IPS-NIHi7 (cell line): ENCODE results near the gene EML4.
"Not testable (repeated sequence)": the region's sequence is repeated elsewhere in the genome, so short reads cannot be mapped to it uniquely, and the experiment has no call there.

Experiments used
- DNase-seq: peaks from one replicate; pipeline ENCODE4 v3.0.0; 2012; ENCODE audit warnings: mixed read lengths; ENCODE audit errors: extremely low spot score

The EML4 gene

GRCh38 chr2:42261518-42262195 is 92.5 kb downstream of the EML4 start:
- no peak for DNase-seq

GRCh38 chr2:42266236-42266635 is 97.1 kb downstream of the EML4 start:
- no peak for DNase-seq

DNA sequence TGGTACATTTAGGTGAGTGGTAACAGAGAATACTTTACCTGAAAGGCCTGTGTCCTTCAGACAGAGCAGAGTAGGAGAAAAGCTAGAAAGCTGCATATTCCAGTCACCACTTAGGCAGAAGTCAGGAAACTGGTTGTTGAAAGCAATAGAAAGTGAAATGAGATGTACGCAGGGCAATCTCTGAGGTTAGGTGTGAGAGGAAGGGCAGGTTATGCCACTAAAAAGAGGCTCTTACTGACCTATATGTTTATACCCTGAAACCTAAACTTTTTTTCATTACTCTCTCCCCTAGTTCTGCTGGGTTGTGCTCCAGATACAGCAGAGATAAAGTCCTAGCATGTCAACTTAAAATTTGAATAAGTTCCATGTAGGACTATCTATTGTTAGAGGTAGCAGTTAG is 98.4 kb downstream of the EML4 start:
- no peak for DNase-seq

GRCh38 chr2:42268528-42269151 is 99.5 kb downstream of the EML4 start:
- no peak for DNase-seq

DNA sequence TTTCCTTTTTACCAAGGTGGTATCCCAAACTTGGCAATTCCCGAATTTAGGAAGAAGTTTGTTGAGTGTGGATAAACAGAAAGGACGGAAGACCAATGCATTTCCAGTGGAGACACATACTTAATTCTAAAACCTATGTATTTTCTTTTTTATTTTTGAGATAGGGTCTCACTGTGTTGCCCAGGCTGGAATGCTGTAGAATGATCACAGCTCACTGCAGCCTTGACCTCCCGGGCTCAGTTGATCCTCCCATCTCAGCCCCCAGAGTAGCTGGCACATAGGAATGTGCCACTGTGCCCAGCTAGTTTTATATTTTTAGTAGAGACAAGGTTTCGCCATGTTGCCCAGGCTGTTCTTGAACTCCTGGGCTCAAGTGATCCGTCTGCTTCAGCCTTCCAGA is 101.6 kb downstream of the EML4 start:
- DNase-seq = no peak

DNA sequence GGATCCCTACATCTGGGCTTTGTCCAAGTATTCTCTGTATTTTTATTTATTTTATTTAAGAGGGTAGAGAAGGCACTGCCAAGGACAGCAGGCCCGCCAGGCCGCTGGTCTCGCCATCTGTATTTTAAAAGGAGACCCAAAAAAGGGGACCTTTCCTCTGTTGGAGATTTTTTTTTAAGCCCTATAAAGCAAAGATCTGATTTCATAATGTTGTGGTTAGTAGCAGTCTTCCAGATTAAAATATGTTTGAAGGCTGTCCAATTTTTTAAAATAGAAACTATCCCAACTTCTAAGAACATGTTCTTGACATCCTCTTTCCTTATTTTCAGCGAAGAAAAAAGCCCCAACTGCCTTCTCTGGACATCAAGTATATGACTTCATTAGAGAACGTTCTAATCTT is 102.1 kb downstream of the EML4 start:
- DNase-seq = not testable (repeated sequence)

DNA sequence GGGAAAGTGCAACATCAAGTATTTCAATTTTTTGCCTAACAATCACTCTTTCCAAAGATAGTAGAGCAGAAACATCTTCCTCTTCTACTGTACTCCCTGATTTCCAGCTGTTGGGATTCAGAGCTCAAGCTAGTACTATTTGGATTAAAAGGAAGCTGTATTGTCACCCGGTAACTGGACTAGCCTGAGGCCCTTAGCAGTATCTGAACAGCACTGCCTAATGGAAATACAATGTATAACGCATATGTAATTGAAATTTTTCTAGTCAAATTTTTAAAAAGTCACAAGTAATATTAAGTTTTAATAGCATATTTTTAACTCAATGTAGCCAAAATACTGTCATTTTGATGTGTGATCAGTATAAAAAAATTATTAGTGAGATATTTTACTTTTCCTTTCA is 105.7 kb downstream of the EML4 start:
- no peak for DNase-seq

DNA sequence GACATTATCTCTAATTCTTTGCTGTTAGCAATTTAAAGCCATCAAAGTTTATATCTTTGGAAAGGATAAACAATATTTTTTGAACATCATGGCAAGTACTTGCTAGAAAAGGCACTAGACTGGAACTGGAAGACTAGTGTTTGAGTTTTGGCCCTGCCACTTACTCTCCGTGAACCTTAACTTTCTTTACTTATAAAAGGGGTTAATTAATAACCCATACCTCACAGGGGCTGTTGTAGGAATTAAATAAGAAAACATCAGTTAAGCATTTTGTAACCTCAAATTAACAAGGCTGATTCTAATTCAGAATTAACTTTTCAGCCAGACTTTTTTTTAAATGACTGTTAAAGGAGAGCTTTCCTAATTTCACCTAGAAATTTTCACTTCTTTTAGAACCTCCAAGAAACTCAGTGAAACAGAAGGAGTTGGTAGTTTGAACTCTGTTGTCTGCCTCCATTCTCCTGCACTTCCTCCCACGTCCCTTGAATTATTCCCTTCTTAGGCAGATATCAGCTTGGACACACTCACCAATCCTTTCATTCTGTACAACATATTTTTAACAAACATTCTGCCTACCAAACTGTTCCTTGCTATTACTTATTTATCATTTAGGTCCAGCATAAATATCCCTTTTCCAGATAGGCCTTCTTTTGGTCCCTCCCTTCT is 112.4 kb downstream of the EML4 start:
- DNase-seq = no peak

DNA sequence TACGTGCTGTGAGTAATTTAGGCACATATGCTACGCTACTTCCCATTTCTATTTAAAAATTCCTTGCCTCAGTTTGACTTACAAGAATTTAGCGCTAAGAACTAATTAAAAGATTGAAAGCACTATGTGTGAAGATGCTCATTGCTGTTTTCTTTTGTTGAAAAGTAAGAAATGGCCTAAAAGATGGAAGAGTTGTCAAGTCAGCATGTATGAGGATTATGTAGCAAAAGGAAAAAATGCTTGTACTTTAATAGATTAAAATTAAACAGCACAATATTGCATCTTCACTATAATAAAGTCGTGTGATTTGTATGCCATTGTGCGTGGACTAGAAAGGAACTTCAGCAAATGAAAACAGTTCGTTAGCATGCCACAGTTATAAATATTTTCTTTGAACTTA is 114.9 kb downstream of the EML4 start:
- no peak for DNase-seq

DNA sequence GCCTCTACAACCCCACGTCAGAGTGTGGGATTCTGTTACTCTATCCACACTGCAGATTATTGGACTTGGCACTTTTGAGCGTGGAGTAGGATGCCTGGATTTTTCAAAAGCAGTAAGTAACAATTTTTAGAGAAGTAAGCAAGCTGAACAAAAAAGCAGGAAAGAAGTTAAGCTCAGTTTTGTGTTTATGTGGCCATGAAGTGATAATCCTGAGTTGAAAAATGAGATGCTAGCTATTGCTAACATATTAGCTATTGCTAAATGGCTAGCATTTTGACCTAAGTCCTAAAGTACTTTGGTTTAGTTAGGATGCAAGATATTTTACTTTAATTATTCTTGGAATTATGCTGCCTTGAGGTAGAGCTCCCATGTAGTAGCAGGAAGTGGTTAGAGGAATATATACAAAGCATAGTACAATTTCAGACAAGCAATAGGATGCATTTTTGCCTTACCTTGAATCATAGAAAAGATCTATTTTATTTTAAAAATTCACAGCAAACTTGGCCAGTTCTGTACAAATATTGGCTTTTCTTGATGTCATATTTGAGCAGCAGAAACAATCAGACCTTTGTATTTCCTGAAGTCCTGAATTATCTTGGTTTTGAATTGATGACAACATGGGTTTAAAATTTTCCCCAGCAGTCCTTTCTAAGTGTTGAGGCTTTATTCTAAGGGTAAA is 117.3 kb downstream of the EML4 start:
- DNase-seq = no peak

- DNase-seq = no peak
Measured at GRCh38 chr2:42288811-42289210, 119.7 kb downstream of the EML4 start.

DNA sequence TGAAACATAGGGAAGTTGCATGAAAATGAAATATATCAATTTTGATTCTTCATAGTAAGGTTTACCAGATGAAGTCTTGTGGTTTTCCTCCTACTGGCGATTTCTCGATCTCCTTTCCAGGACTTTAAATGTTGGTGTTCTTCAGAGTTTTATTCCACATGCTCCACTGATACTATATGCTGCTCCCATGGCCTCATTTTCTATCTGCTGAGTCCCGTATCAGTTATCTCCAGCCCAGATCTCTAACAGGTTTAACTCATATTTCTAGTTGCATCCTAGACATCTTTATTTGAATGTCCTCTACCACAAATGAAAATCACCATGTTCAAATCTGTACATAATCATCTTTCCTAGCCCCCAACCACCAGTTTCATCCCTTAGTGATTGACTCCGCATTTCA is 120.1 kb downstream of the EML4 start:
- DNase-seq = no peak

- DNase-seq = no peak
Measured at GRCh38 chr2:42290005-42290404, 120.9 kb downstream of the EML4 start.

DNA sequence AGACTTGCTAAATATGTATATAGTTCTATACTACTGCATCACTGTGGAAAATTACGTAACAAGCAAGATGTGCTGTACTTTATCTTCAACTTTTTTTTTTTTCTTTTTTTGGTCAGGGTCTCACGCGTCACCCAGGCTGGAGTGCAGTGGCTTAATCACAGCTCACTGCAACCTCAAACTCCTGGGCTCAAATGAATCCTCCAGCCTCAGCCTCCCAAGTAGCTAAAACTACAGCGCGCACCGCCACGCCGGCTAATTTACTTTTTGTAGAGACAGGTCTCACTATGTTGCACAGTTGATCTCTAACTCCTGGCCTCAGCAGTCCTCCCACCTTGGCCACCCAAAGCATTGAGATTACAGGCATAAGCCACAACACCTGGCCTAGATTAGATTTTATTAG is 123.9 kb downstream of the EML4 start:
- DNase-seq = no peak

DNA sequence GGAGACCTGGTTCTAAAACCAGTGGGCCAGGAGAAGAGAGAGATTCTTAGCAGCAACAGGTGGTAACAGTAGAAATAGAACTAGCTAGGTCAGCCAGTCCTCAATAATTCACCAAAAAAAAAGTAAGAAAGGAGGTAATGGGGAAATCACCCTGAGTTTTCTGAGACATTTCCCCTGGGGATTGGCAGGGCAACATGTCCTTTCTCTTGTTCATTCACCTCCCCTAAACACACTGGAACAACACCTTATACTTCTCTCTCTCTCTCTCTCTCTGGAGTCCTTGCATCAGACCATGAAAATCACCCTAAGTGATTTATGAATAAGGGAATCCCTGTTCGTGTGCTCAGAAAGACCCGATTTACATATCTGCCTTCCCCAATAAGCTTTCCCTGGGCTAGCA is 127.1 kb downstream of the EML4 start:
- DNase-seq = no peak

GRCh38 chr2:42297322-42297936 is 128.3 kb downstream of the EML4 start:
- no peak for DNase-seq

- no peak for DNase-seq
Measured at GRCh38 chr2:42298132-42298531, 129.0 kb downstream of the EML4 start.

DNA sequence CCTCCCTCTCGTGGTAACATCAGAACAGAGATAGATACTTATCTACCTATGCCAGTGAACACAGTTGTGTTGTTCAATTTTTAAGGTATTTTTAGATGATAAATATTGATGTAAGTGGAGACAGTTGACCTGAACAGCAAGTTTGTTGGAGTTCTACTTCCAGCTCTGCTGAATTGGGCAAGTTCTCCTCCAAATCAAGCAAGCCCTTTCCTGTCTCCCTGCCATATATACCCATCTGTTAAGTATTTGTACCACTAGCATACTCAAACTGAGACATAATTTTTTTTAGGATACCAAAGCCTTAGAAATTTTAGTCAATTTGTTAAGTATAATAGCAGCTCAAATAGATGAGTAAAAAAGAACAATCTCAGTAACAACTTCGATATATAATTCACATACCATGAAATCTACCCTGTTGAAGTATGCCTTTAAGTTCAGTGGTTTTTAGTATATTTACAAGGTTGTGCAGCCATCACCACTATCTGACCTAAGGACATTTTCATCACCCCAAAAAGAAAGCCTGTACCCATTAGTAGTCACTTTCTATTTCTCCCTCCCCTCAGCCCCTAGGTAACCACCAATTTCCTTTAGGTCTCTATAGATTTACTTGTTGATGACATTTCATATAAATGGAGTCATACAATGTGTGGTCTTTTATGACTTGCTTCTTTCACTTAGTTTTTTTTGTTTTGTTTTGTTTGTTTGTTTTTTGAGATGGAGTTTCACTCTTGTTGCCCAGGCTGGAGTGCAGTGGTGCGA is 130.0 kb downstream of the EML4 start:
- DNase-seq = no peak

- DNase-seq = no peak
Measured at GRCh38 chr2:42300527-42300926, 131.4 kb downstream of the EML4 start.

DNA sequence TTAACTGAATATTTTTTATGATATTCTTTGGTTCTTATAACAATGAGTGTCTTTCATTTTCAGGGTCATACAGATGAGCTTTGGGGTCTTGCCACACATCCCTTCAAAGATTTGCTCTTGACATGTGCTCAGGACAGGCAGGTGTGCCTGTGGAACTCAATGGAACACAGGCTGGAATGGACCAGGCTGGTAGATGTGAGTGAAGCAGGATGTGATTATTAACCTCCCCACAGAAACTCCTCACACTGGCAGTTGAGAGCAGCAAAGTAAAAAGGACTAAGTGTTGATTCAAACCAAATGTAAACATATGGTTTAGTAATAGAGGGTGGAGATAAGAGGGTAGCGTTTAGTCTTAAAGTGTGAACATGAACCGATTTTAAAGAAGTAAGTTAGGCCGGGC is 134.1 kb downstream of the EML4 start:
- no peak for DNase-seq

DNA sequence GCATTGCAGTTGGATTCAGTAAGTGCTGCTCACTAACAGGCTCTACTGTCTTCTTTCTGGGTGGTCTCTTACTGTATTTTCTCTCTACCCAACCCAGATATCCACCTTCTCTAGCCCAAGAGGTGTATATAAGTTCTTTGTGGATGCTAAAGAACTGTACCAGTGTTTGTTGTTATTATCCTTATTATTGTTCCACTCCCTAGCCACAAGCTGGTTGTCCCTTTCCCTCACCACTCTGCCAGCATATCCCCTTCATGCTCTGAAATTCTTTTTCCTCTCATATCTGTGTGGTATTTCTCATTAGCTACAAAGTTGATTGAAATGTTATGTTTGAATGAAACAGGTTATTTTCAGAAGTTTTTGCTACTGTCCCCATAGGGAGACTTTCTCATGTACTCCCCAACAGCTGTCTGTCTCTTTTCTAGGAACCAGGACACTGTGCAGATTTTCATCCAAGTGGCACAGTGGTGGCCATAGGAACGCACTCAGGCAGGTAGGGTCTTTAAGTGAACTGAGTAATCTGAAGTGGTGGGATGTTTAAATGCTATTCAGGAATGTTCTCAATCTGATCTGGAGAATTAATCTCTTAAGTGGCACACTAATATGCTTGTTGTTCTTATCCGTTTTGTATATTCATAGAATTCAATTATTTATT is 135.0 kb downstream of the EML4 start:
- no peak for DNase-seq
